HEK293 (cell line): ENCODE results near the gene B4GALNT2.

ENCODE experiments used
- HIC1 ChIP-seq: fragments of 450-650 bp; formaldehyde crosslinking; IDR thresholded peaks from 2 replicates; pipeline ENCODE4 v1.5.1; 2016; ENCODE audit warnings: missing biosample characterization, missing genetic modification characterization
- KLF1 ChIP-seq: fragments of 450-650 bp; formaldehyde crosslinking; IDR thresholded peaks from 2 replicates; pipeline ENCODE4 v1.5.1; 2016; ENCODE audit warnings: missing biosample characterization, missing genetic modification characterization
- PATZ1 ChIP-seq: fragments of 450-650 bp; formaldehyde crosslinking; IDR thresholded peaks from 2 replicates; pipeline ENCODE4 v1.5.1; 2016; ENCODE audit warnings: missing biosample characterization, missing genetic modification characterization
- PRDM1 ChIP-seq: fragments of 450-650 bp; formaldehyde crosslinking; IDR thresholded peaks from 2 replicates; pipeline ENCODE4; 2016; ENCODE audit warnings: missing biosample characterization, missing genetic modification characterization
- SP3 ChIP-seq: fragments of 450-650 bp; formaldehyde crosslinking; IDR thresholded peaks from 2 replicates; pipeline ENCODE4 v1.5.1; 2016; ENCODE audit warnings: missing biosample characterization, missing genetic modification characterization
- WT1 ChIP-seq: fragments of 450-650 bp; formaldehyde crosslinking; IDR thresholded peaks from 2 replicates; pipeline ENCODE4 v1.5.1; 2016; ENCODE audit warnings: missing biosample characterization, missing genetic modification characterization
- YY2 ChIP-seq: fragments of 450-650 bp; formaldehyde crosslinking; IDR thresholded peaks from 2 replicates; pipeline ENCODE4 v1.5.1; 2016; ENCODE audit warnings: missing biosample characterization, missing genetic modification characterization
- ZBTB21 ChIP-seq: fragments of 450-650 bp; formaldehyde crosslinking; IDR thresholded peaks from 2 replicates; pipeline ENCODE4 v1.5.1; 2017; ENCODE audit warnings: missing biosample characterization, missing genetic modification characterization
- ZEB2 ChIP-seq: fragments of 450-650 bp; formaldehyde crosslinking; IDR thresholded peaks from 2 replicates; pipeline ENCODE4 v1.5.1; 2016; ENCODE audit warnings: missing biosample characterization, missing genetic modification characterization
- ZNF169 ChIP-seq: fragments of 450-650 bp; formaldehyde crosslinking; IDR thresholded peaks from 2 replicates; pipeline ENCODE4 v1.5.1; 2016; ENCODE audit warnings: missing biosample characterization, missing genetic modification characterization
- ZNF2 ChIP-seq: fragments of 450-650 bp; formaldehyde crosslinking; IDR thresholded peaks from 2 replicates; pipeline ENCODE4 v1.5.1; 2016; ENCODE audit warnings: missing biosample characterization, missing genetic modification characterization
- ZNF239 ChIP-seq: fragments of 450-650 bp; formaldehyde crosslinking; IDR thresholded peaks from 2 replicates; pipeline ENCODE4 v1.5.1; 2016; ENCODE audit warnings: missing biosample characterization, missing genetic modification characterization
- ZNF26 ChIP-seq: fragments of 450-650 bp; formaldehyde crosslinking; IDR thresholded peaks from 2 replicates; pipeline ENCODE4 v1.5.1; 2016; ENCODE audit warnings: missing biosample characterization, missing genetic modification characterization
- ZNF324 ChIP-seq: fragments of 450-650 bp; formaldehyde crosslinking; IDR thresholded peaks from 2 replicates; pipeline ENCODE4 v1.5.1; 2016; ENCODE audit warnings: missing biosample characterization, missing genetic modification characterization
- ZNF335 ChIP-seq: fragments of 450-650 bp; formaldehyde crosslinking; conservative IDR thresholded peaks from 2 replicates; pipeline ENCODE4 v1.5.1; 2016; ENCODE audit warnings: missing biosample characterization, missing genetic modification characterization
- ZNF394 ChIP-seq: fragments of 450-650 bp; formaldehyde crosslinking; IDR thresholded peaks from 2 replicates; pipeline ENCODE4 v1.5.1; 2016; ENCODE audit warnings: missing biosample characterization, missing genetic modification characterization, mild to moderate bottlenecking, moderate library complexity, borderline replicate concordance
- ZNF398 ChIP-seq: fragments of 450-650 bp; formaldehyde crosslinking; IDR thresholded peaks from 2 replicates; pipeline ENCODE4 v1.5.1; 2017; ENCODE audit warnings: missing biosample characterization, missing genetic modification characterization
- ZNF404 ChIP-seq: fragments of 450-650 bp; formaldehyde crosslinking; IDR thresholded peaks from 2 replicates; pipeline ENCODE4 v1.5.1; 2017; ENCODE audit warnings: missing biosample characterization, missing genetic modification characterization
- ZNF423 ChIP-seq: fragments of 450-650 bp; formaldehyde crosslinking; IDR thresholded peaks from 2 replicates; pipeline ENCODE4 v1.5.1; 2016; ENCODE audit warnings: missing biosample characterization, missing genetic modification characterization
- ZNF513 ChIP-seq: fragments of 450-650 bp; IDR thresholded peaks from 2 replicates; pipeline ENCODE4 v1.5.1; 2018; ENCODE audit warnings: missing biosample characterization, missing genetic modification characterization
- ZNF514 ChIP-seq: fragments of 450-650 bp; formaldehyde crosslinking; IDR thresholded peaks from 2 replicates; pipeline ENCODE4 v1.5.1; 2016; ENCODE audit warnings: missing biosample characterization, missing genetic modification characterization
- ZNF548 ChIP-seq: fragments of 450-650 bp; formaldehyde crosslinking; IDR thresholded peaks from 2 replicates; pipeline ENCODE4 v1.5.1; 2016; ENCODE audit warnings: missing biosample characterization, missing genetic modification characterization
- ZNF621 ChIP-seq: fragments of 450-650 bp; formaldehyde crosslinking; IDR thresholded peaks from 2 replicates; pipeline ENCODE4 v1.5.1; 2017; ENCODE audit warnings: missing biosample characterization, missing genetic modification characterization
- ZNF639 ChIP-seq: fragments of 450-650 bp; formaldehyde crosslinking; IDR thresholded peaks from 2 replicates; pipeline ENCODE4 v1.5.1; 2016; ENCODE audit warnings: missing biosample characterization, missing genetic modification characterization
- ZNF747 ChIP-seq: fragments of 450-650 bp; formaldehyde crosslinking; IDR thresholded peaks from 2 replicates; pipeline ENCODE4 v1.5.1; 2016; ENCODE audit warnings: missing biosample characterization, missing genetic modification characterization
- ZNF843 ChIP-seq: fragments of 450-650 bp; formaldehyde crosslinking; IDR thresholded peaks from 2 replicates; pipeline ENCODE4 v1.5.1; 2016; ENCODE audit warnings: missing biosample characterization, missing genetic modification characterization
- ZSCAN18 ChIP-seq: fragments of 450-650 bp; formaldehyde crosslinking; IDR thresholded peaks from 2 replicates; pipeline ENCODE4 v1.5.1; 2016; ENCODE audit warnings: missing biosample characterization, missing genetic modification characterization

Gene B4GALNT2

GRCh38 chr17:49193513-49194296, 61.1 kb downstream of the B4GALNT2 start (continued):
- 0 out of 2 replicates have a peak, but pooled peaks have one; percentile 19 for TF ChIP-seq PATZ1
- peak; percentile 12; the same call in 1 of the 2 replicates for TF ChIP-seq ZSCAN18 (tag by site-specific recombination)
- TF ChIP-seq ZEB2 (tag by site-specific recombination): no peak
- peak; percentile 13; the same call in 1 of the 2 replicates for TF ChIP-seq ZNF26 (tag by site-specific recombination)
- no peak for TF ChIP-seq ZNF513
- no peak for TF ChIP-seq ZNF548 (tag by site-specific recombination)
- no peak for TF ChIP-seq HIC1 (tag by site-specific recombination)
- no peak for TF ChIP-seq ZNF621
- peak; percentile 68; the same call in 1 of the 2 replicates for TF ChIP-seq ZNF423 (tag by site-specific recombination)
- TF ChIP-seq ZNF324 (tag by site-specific recombination): no peak
- peak; percentile 49 for TF ChIP-seq ZNF394
- peak; percentile 49 for TF ChIP-seq SP3 (tag by site-specific recombination)
- 0 out of 2 replicates have a peak, but pooled peaks have one; percentile 6 for TF ChIP-seq ZNF239
- peak; percentile 38; the same call in 1 of the 2 replicates for TF ChIP-seq KLF1
- TF ChIP-seq ZNF335 (tag by site-specific recombination): peak; percentile 80
- 0 out of 2 replicates have a peak, but pooled peaks have one; percentile 60 for TF ChIP-seq ZNF2 (tag by site-specific recombination)
- TF ChIP-seq YY2 (tag by site-specific recombination): no peak
- no peak for TF ChIP-seq ZNF747 (tag by site-specific recombination)
- peak; percentile 94 for TF ChIP-seq PRDM1
- peak; percentile 6 for TF ChIP-seq ZBTB21 (tag by site-specific recombination)
- no peak; the same call in 1 of the 2 replicates for TF ChIP-seq ZNF639
- peak; percentile 47; the same call in 1 of the 2 replicates for TF ChIP-seq ZNF404
- TF ChIP-seq ZNF398: peak; percentile 87
- TF ChIP-seq ZNF169 (tag by site-specific recombination): no peak
- TF ChIP-seq ZNF843 (tag by site-specific recombination): no peak; the same call in 1 of the 2 replicates
- no peak for TF ChIP-seq ZNF514 (tag by site-specific recombination)
- peak; percentile 76 for TF ChIP-seq WT1 (tag by site-specific recombination)
